GM12878 (cell line): ENCODE data around the gene GMPPB. TPM values are rescaled to one million over a fixed set of nuclear protein-coding genes. Genes with fewer than 3 reads are reported as not detected.

ENCODE experiments used
- ATAC-seq: fragments of 200-7000 bp; cut with Tn5 transposase; 3 replicates; pipeline ENCODE4 v1.9.1; 2020; ENCODE audit warnings: mild to moderate bottlenecking, moderate library complexity
- BruUV-seq: library from RNA; stranded (reverse); fragments of 400-500 nt; replicated peaks from 2 replicates; lab custom pipeline; 2021; lab: Mats Ljungman, UMichigan
- CTCF ChIA-PET: fragments of 300-600 bp; sonication (Branson Sonifier 250); formaldehyde crosslinking; extraction: SDS; loops from one replicate; lab custom pipeline; 2021; ENCODE audit warnings: inconsistent platforms; lab: Yijun Ruan, JAX
- POLR2A ChIA-PET: fragments of 350-600 bp; formaldehyde crosslinking; extraction: SDS; loops from one replicate; lab custom pipeline; 2021; ENCODE audit warnings: inconsistent platforms; lab: Charles Lee
- RAD21 ChIA-PET: fragments of 300-600 bp; sonication (Branson Sonifier 250); formaldehyde crosslinking; loops from one replicate; lab custom pipeline; 2023; ENCODE audit warnings: antibody characterized with exemption; ENCODE audit not compliant: unreplicated experiment; lab: Charles Lee
- SMC1A ChIA-PET: fragments of 300-600 bp; sonication (Branson Sonifier 250); formaldehyde crosslinking; loops from one replicate; lab custom pipeline; 2023; ENCODE audit not compliant: unreplicated experiment, uncharacterized antibody; lab: Charles Lee
- DNase-seq: peaks from one replicate; pipeline ENCODE4 v3.0.0-alpha.2; 2011; ENCODE audit warnings: low read depth, low spot score
- FAIRE-seq: peaks from 3 replicates; lab custom pipeline; 2011; peaks lifted over from hg19 to GRCh38; lab: Jason Lieb, UNC
- H2AFZ ChIP-seq: 2 replicates; pipeline ENCODE4 v1.6.0; 2011; ENCODE audit warnings: low read depth, low read length, control low read depth; ENCODE audit not compliant: control insufficient read depth
- H3K27ac ChIP-seq: 2 replicates; pipeline ENCODE4 v1.5.1; 2011; ENCODE audit warnings: control low read depth; ENCODE audit not compliant: control insufficient read depth, insufficient read depth
- H3K27me3 ChIP-seq, 2 experiments: replicated peaks in 1 of 2; 2 replicates each; pipeline versions ENCODE4 v1.6.0 to v1.6.1; 2011; ENCODE audit warnings: low read length in 1 of 2; ENCODE audit not compliant: control insufficient read depth in 2 of 2, insufficient read depth in 2 of 2
- H3K36me3 ChIP-seq, 2 experiments: 2 replicates each; pipeline ENCODE4 v1.5.1; 2011; ENCODE audit warnings: low read length in 1 of 2; ENCODE audit not compliant: control insufficient read depth in 2 of 2, insufficient read depth in 2 of 2
- H3K4me1 ChIP-seq: 2 replicates; pipeline ENCODE4 v1.6.1; 2011; ENCODE audit warnings: mild to moderate bottlenecking, low read length, moderate library complexity, mixed read lengths; ENCODE audit not compliant: control insufficient read depth, insufficient read depth
- H3K4me2 ChIP-seq: 2 replicates; pipeline ENCODE4 v1.6.0; 2011; ENCODE audit warnings: control low read depth; ENCODE audit not compliant: control insufficient read depth, insufficient read depth
- H3K4me3 ChIP-seq: fragments of 200-600 bp; sonication (generic); 2 replicates; pipeline ENCODE4 v1.5.1; 2016
- H3K79me2 ChIP-seq: 2 replicates; pipeline ENCODE4 v1.6.0; 2011; ENCODE audit warnings: low read length; ENCODE audit not compliant: control insufficient read depth, insufficient read depth
- H3K9ac ChIP-seq: 2 replicates; pipeline ENCODE4 v1.8.0; 2011; ENCODE audit warnings: low read length, control low read depth, mixed read lengths; ENCODE audit not compliant: control insufficient read depth, insufficient read depth
- H3K9me3 ChIP-seq: replicated peaks from 3 replicates; pipeline ENCODE4 v1.5.1; 2011; ENCODE audit warnings: mild to moderate bottlenecking, low read length; ENCODE audit not compliant: control insufficient read depth, insufficient read depth
- H4K20me1 ChIP-seq: 2 replicates; pipeline ENCODE4 v1.6.0; 2011; ENCODE audit not compliant: control insufficient read depth, insufficient read depth
- BHLHE40 ChIP-seq, 2 experiments: fragments of 450-650 bp in 1 of 2; IDR thresholded peaks; 2 replicates each; pipeline ENCODE4 v1.6.1; 2011 to 2017; ENCODE audit warnings: low read depth in 2 of 2, borderline replicate concordance in 1 of 2, improper control_type of control experiment in 1 of 2, low read length in 1 of 2, mild to moderate bottlenecking in 1 of 2
- CEBPB ChIP-seq, 2 experiments: fragments of 150-350 bp in 1 of 2; IDR thresholded peaks; 2 replicates each; pipeline ENCODE4 v1.6.1; 2012 to 2014; ENCODE audit warnings: low read depth in 2 of 2, low read length in 2 of 2, borderline replicate concordance in 1 of 2, inconsistent platforms in 1 of 2
- FOXM1 ChIP-seq: IDR thresholded peaks from 2 replicates; pipeline ENCODE4 v1.6.1; 2012; ENCODE audit warnings: low read depth, mild to moderate bottlenecking, inconsistent platforms, low read length, moderate library complexity
- HCFC1 ChIP-seq: fragments of 150-350 bp; IDR thresholded peaks from 2 replicates; pipeline ENCODE4 v1.6.1; 2014; ENCODE audit warnings: low read length
- HDGF ChIP-seq: fragments of 450-650 bp; IDR thresholded peaks from 2 replicates; pipeline ENCODE4 v1.6.1; 2016; ENCODE audit warnings: antibody characterized with exemption
- LARP7 ChIP-seq: fragments of 450-650 bp; IDR thresholded peaks from 2 replicates; pipeline ENCODE4 v1.6.1; 2017; ENCODE audit warnings: mild to moderate bottlenecking
- NFYB ChIP-seq: IDR thresholded peaks from 2 replicates; pipeline ENCODE4 v1.6.1; 2011; ENCODE audit warnings: low read depth, mild to moderate bottlenecking, low read length, improper control_type of control experiment, moderate library complexity; ENCODE audit not compliant: insufficient read depth
- NR2C1 ChIP-seq: fragments of 450-650 bp; IDR thresholded peaks from 2 replicates; pipeline ENCODE4 v1.6.1; 2017; ENCODE audit warnings: antibody characterized with exemption, mild to moderate bottlenecking, moderate library complexity
- NR2C2 ChIP-seq: IDR thresholded peaks from 2 replicates; pipeline ENCODE4 v1.6.1; 2011; ENCODE audit warnings: borderline replicate concordance, low read depth; ENCODE audit not compliant: control insufficient read depth, insufficient read length
- SIN3A ChIP-seq: IDR thresholded peaks from 2 replicates; pipeline ENCODE4 v1.6.1; 2012; ENCODE audit warnings: low read depth, low read length, improper control_type of control experiment
- SMAD1 ChIP-seq: fragments of 450-650 bp; IDR thresholded peaks from 2 replicates; pipeline ENCODE4 v1.6.1; 2018; ENCODE audit warnings: mild to moderate bottlenecking, low read depth; ENCODE audit not compliant: partially characterized antibody
- SMAD5 ChIP-seq: IDR thresholded peaks from 2 replicates; pipeline ENCODE4 v1.6.1; 2016; ENCODE audit warnings: antibody characterized with exemption, low read depth
- SREBF2 ChIP-seq: IDR thresholded peaks from 2 replicates; pipeline ENCODE4 v1.6.1; 2012; ENCODE audit warnings: mild to moderate bottlenecking, low read length
- SUPT20H ChIP-seq: IDR thresholded peaks from 2 replicates; pipeline ENCODE4 v1.6.1; 2011; ENCODE audit warnings: low read depth, mild to moderate bottlenecking, low read length, moderate library complexity, borderline replicate concordance; ENCODE audit not compliant: control insufficient read depth
- YBX1 ChIP-seq: fragments of 450-650 bp; IDR thresholded peaks from 2 replicates; pipeline ENCODE4 v1.6.1; 2016; ENCODE audit warnings: antibody characterized with exemption
- YY1 ChIP-seq: IDR thresholded peaks from 2 replicates; pipeline ENCODE4 v1.6.1; 2011; ENCODE audit warnings: low read depth, mild to moderate bottlenecking, low read length
- WGBS: methylation state at CpG from one replicate; pipeline ENCODE4 v1.1.6; 2016; ENCODE audit warnings: low lambda C conversion rate; ENCODE audit not compliant: insufficient replicate concordance, insufficient coverage; ENCODE audit errors: missing lambda C conversion rate; 5-methylcytosine and 5-hydroxymethylcytosine counted together
- in situ Hi-C: fragments of 300-500 bp; cut with MboI; formaldehyde crosslinking; loops from 9 replicates; pipeline ENCODE4 v1.14.3; 2018; ENCODE audit warnings: mixed read lengths
- intact Hi-C: fragments of 100-400 bp; cut with micrococcal nuclease; formaldehyde crosslinking; loops from one replicate; pipeline ENCODE4 v1.14.2; 2022; ENCODE audit not compliant: unreplicated experiment
- polyA plus RNA-seq, 11 experiments: library from polyadenylated mRNA; depleted of rRNA in 4 of 11; unstranded in 6 of 11; stranded (reverse) in 5 of 11; fragments of >200 nt; fragmentation: Nextera tagmentation in 4 of 11; fragmentation: Illumina TruSeq in 1 of 11; extraction: Ambion mirVana in 4 of 11; extraction: Trizol in 1 of 11; gene quantifications; 1 replicate in 1 of 11; 2 replicates in 10 of 11; pipeline versions ENCODE4 v1.2.1 to v1.2.3, GENCODE V29; 2011 to 2016; ENCODE audit warnings: inconsistent platforms in 2 of 11, missing spikeins in 2 of 11, low read depth in 1 of 11
- total RNA-seq, 4 experiments: library from RNA; depleted of rRNA in 3 of 4; stranded (reverse); fragments of >200 nt in 3 of 4; fragmentation: Illumina TruSeq in 1 of 4; extraction: Trizol in 1 of 4; gene quantifications; 2 replicates each; pipeline versions ENCODE4 v1.2.1 to v1.2.3, GENCODE V29; 2013 to 2021
- TF ChIP-seq, protein P1 (sequence below): fragments of 450-650 bp; IDR thresholded peaks from 2 replicates; pipeline ENCODE4 v1.6.1; 2016; ENCODE audit warnings: mild to moderate bottlenecking, moderate library complexity, borderline replicate concordance
- TF ChIP-seq, protein P2 (sequence below): fragments of 450-650 bp; IDR thresholded peaks from 2 replicates; pipeline ENCODE4 v1.6.1; 2016; ENCODE audit warnings: mild to moderate bottlenecking

The GMPPB gene
- total and polyA plus RNA-seq, 10 of the 15 experiments (the other 5 are each of a cell fraction or from before 2014, with no cell fraction given), result 2.3 to 99.5 (median 23.3) TPM

DNA sequence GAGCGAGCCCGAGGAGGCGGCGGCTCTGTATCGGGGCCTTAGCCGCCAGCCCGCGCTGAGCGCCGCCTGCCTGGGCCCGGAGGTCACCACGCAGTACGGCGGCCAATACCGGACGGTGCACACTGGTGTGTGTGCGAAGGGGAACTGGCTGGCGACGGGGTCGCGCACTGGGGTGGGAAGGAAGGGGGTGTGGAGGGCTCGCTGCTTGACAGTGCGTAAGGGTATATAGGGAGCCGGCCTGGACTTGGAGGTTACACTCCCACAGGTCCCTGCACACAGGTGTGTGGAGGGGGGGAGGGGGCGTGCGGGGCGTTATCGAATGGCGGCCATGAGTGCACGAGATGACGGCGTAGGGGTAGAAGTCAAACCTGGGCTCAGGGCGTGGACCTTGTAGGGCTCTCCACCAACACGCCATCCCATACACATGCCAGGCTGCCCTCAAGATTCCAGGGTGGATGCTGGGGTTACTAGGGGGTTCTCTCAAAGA is 49.2 kb downstream of the GMPPB start:
- in situ Hi-C loops, result loop anchor here (10.0 kb wide), 1 partner anchor 140 kb away; no protein-coding TSS in a partner anchor
- Histone ChIP-seq H3K79me2 (peaks cover 20% of the 10 kb centered on the region), H3K27ac (peak overlapping the region; percentile 86), H2AFZ (peak overlapping the region; percentile 65), H3K4me3 (peak overlapping the region; percentile 94), H3K27me3 (no peaks in the 10 kb centered on the region), H3K4me2 (peak overlapping the region; percentile 98), H3K9ac (peak overlapping the region; percentile 90), H3K9me3 (no peaks in the 10 kb centered on the region), H3K4me1 (peaks cover 10% of the 10 kb centered on the region), H4K20me1 (no peaks in the 10 kb centered on the region), H3K36me3 (peaks cover 7 to 12% of the 10 kb centered on the region in 2 experiments)
- SMC1A ChIA-PET, result no interaction called here
- DNase-seq (no peak), FAIRE-seq (no peak), ATAC-seq (peak; percentile 48)
- RAD21 ChIA-PET, result no interaction called here
- 1% methylated on average over 33 of the region's 34 CpGs for WGBS
- CTCF ChIA-PET, result interaction anchor here (1.0 kb wide), 1 partner anchor 14 kb away, joined by 3 read pairs; the partner anchor contains the start of genes MST1 and RNF123
- POLR2A ChIA-PET, result no interaction called here
- intact Hi-C loops, result loop anchor here (5.0 to 10.0 kb wide), 2 partner anchors 222 to 650 kb away; partner anchors contain the start of genes IMPDH2 and NDUFAF3
- no TSS peak for BruUV-seq
- TF ChIP-seq BHLHE40 (IDR thresholded peaks at IDR 0.05; ENCODE audit: borderline replicate concordance in 1 of 2, low read depth in 2 of 2, low read length in 1 of 2), result no peak
- no peak for TF ChIP-seq SREBF2
- no peak for TF ChIP-seq SUPT20H
- TF ChIP-seq FOXM1, result no peak
- TF ChIP-seq, protein P1, sequence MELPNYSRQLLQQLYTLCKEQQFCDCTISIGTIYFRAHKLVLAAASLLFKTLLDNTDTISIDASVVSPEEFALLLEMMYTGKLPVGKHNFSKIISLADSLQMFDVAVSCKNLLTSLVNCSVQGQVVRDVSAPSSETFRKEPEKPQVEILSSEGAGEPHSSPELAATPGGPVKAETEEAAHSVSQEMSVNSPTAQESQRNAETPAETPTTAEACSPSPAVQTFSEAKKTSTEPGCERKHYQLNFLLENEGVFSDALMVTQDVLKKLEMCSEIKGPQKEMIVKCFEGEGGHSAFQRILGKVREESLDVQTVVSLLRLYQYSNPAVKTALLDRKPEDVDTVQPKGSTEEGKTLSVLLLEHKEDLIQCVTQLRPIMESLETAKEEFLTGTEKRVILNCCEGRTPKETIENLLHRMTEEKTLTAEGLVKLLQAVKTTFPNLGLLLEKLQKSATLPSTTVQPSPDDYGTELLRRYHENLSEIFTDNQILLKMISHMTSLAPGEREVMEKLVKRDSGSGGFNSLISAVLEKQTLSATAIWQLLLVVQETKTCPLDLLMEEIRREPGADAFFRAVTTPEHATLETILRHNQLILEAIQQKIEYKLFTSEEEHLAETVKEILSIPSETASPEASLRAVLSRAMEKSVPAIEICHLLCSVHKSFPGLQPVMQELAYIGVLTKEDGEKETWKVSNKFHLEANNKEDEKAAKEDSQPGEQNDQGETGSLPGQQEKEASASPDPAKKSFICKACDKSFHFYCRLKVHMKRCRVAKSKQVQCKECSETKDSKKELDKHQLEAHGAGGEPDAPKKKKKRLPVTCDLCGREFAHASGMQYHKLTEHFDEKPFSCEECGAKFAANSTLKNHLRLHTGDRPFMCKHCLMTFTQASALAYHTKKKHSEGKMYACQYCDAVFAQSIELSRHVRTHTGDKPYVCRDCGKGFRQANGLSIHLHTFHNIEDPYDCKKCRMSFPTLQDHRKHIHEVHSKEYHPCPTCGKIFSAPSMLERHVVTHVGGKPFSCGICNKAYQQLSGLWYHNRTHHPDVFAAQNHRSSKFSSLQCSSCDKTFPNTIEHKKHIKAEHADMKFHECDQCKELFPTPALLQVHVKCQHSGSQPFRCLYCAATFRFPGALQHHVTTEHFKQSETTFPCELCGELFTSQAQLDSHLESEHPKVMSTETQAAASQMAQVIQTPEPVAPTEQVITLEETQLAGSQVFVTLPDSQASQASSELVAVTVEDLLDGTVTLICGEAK, result no peak
- TF ChIP-seq YY1, result peak; percentile 53; the same call in 1 of the 2 replicates
- no peak for TF ChIP-seq YBX1
- no peak for TF ChIP-seq NR2C1
- TF ChIP-seq NR2C2, result no peak
- TF ChIP-seq SMAD5, result no peak
- no peak for TF ChIP-seq HDGF
- TF ChIP-seq SMAD1, result no peak
- 0 out of 2 replicates have a peak, but pooled peaks have one; percentile 8 for TF ChIP-seq SIN3A
- no peak for TF ChIP-seq HCFC1
- TF ChIP-seq CEBPB (IDR thresholded peaks at IDR 0.05; ENCODE audit: borderline replicate concordance in 1 of 2, low read depth in 2 of 2, low read length in 2 of 2), result no peak
- TF ChIP-seq, protein P2, sequence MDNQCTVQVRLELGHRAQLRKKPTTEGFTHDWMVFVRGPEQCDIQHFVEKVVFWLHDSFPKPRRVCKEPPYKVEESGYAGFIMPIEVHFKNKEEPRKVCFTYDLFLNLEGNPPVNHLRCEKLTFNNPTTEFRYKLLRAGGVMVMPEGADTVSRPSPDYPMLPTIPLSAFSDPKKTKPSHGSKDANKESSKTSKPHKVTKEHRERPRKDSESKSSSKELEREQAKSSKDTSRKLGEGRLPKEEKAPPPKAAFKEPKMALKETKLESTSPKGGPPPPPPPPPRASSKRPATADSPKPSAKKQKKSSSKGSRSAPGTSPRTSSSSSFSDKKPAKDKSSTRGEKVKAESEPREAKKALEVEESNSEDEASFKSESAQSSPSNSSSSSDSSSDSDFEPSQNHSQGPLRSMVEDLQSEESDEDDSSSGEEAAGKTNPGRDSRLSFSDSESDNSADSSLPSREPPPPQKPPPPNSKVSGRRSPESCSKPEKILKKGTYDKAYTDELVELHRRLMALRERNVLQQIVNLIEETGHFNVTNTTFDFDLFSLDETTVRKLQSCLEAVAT, result no peak
- TF ChIP-seq NFYB, result no peak
- TF ChIP-seq LARP7, result peak; percentile 95
